CD14-positive monocyte (primary cell): Measurements from ENCODE around the gene COL4A1. TPM values are rescaled to one million over a fixed set of nuclear protein-coding genes. Genes with fewer than 3 reads are reported as not detected.

Source experiments
- DNase-seq, 3 donors: peaks; one replicate each; pipeline ENCODE4 v3.0.0-alpha.2; 2011 to 2022
- H2AFZ ChIP-seq: 2 replicates; pipeline ENCODE4 v1.6.0; 2012; ENCODE audit warnings: mild to moderate bottlenecking, low read depth, low read length, inconsistent platforms; ENCODE audit not compliant: insufficient read depth, poor library complexity, severe bottlenecking
- H3K27ac ChIP-seq, 2 donors: 1 replicate in 1 of 2; 2 replicates in 1 of 2; pipeline ENCODE4 v1.5.1; 2012 to 2013; ENCODE audit warnings: low read length in 2 of 2, control low read depth in 1 of 2, inconsistent platforms in 1 of 2, low read depth in 1 of 2, mild to moderate bottlenecking in 1 of 2
- H3K27me3 ChIP-seq, 2 donors: one replicate each; pipeline versions ENCODE4 v1.6.0 to v1.6.1; 2011 to 2013; ENCODE audit warnings: low read length in 2 of 2; ENCODE audit not compliant: control insufficient read depth in 2 of 2, insufficient read depth in 2 of 2
- H3K36me3 ChIP-seq, 2 donors: replicated peaks in 1 of 2; 1 replicate in 1 of 2; 2 replicates in 1 of 2; pipeline versions ENCODE4 v1.5.1 to v1.6.1; 2012 to 2013; ENCODE audit warnings: low read length in 2 of 2, control low read depth in 1 of 2, inconsistent platforms in 1 of 2, mild to moderate bottlenecking in 1 of 2; ENCODE audit not compliant: insufficient read depth in 2 of 2, control insufficient read depth in 1 of 2
- H3K4me1 ChIP-seq, 2 donors: 1 replicate in 1 of 2; 2 replicates in 1 of 2; pipeline versions ENCODE4 v1.5.1 to v1.6.1; 2012 to 2013; ENCODE audit warnings: low read length in 2 of 2, control low read depth in 1 of 2, inconsistent platforms in 1 of 2, mild to moderate bottlenecking in 1 of 2, moderate library complexity in 1 of 2; ENCODE audit not compliant: insufficient read depth in 2 of 2, control insufficient read depth in 1 of 2
- H3K4me2 ChIP-seq: replicated peaks from 2 replicates; pipeline ENCODE3; 2012; ENCODE audit warnings: low read length, moderate library complexity, mild to moderate bottlenecking; ENCODE audit not compliant: poor library complexity, severe bottlenecking; ENCODE audit errors: extremely low read depth
- H3K4me3 ChIP-seq, 3 experiments: fragments of 200-600 bp in 1 of 3; sonication (generic) in 1 of 3; replicated peaks in 1 of 3; 1 replicate in 2 of 3; 2 replicates in 1 of 3; pipeline ENCODE4 v1.5.1; 2011 to 2013; ENCODE audit warnings: low read length in 3 of 3, mild to moderate bottlenecking in 3 of 3, control low read depth in 2 of 3, low read depth in 2 of 3, inconsistent platforms in 1 of 3, moderate library complexity in 1 of 3
- H3K79me2 ChIP-seq: 2 replicates; pipeline ENCODE4 v1.6.0; 2012; ENCODE audit warnings: mild to moderate bottlenecking, control low read depth, inconsistent platforms, low read length, moderate library complexity; ENCODE audit not compliant: insufficient read depth
- H3K9ac ChIP-seq: 2 replicates; pipeline ENCODE4 v1.6.0; 2017; ENCODE audit warnings: low read length, mild to moderate bottlenecking; ENCODE audit not compliant: insufficient read depth, poor library complexity, severe bottlenecking
- H3K9me3 ChIP-seq, 2 donors: replicated peaks in 1 of 2; 1 replicate in 1 of 2; 2 replicates in 1 of 2; pipeline versions ENCODE4 v1.5.1 to v1.6.1; 2012 to 2013; ENCODE audit warnings: low read length in 2 of 2, control low read depth in 1 of 2; ENCODE audit not compliant: control insufficient read depth in 1 of 2, insufficient read depth in 1 of 2
- H4K20me1 ChIP-seq: 2 replicates; pipeline ENCODE4 v1.6.0; 2012; ENCODE audit warnings: mild to moderate bottlenecking, low read length, control low read depth, moderate library complexity; ENCODE audit not compliant: insufficient read depth
- H3K27ac Mint-ChIP-seq, 7 donors: one replicate each; pipeline ENCODE4 v1.8.0; 2020; ENCODE audit warnings: mild to moderate bottlenecking in 7 of 7, mixed read lengths in 7 of 7, moderate library complexity in 6 of 7, inconsistent platforms in 2 of 7
- H3K27me3 Mint-ChIP-seq, 3 donors: one replicate each; pipeline ENCODE4 v1.8.0; 2021 to 2022; ENCODE audit warnings: low read depth in 3 of 3, mild to moderate bottlenecking in 3 of 3, mixed read lengths in 3 of 3, moderate library complexity in 3 of 3, inconsistent platforms in 1 of 3
- H3K36me3 Mint-ChIP-seq, 2 donors: one replicate each; pipeline ENCODE4 v1.8.0; 2020; ENCODE audit warnings: mixed read lengths in 2 of 2, inconsistent platforms in 1 of 2, mild to moderate bottlenecking in 1 of 2
- H3K4me1 Mint-ChIP-seq: one replicate; pipeline ENCODE4 v1.8.0; 2020; ENCODE audit warnings: mild to moderate bottlenecking, mixed read lengths
- H3K4me3 Mint-ChIP-seq, 2 donors: one replicate each; pipeline ENCODE4 v1.8.0; 2020; ENCODE audit warnings: mild to moderate bottlenecking in 2 of 2, mixed read lengths in 2 of 2, moderate library complexity in 1 of 2
- H3K9me3 Mint-ChIP-seq, 7 donors: one replicate each; pipeline ENCODE4 v1.8.0; 2020 to 2022; ENCODE audit warnings: mixed read lengths in 7 of 7, mild to moderate bottlenecking in 6 of 7, moderate library complexity in 6 of 7, inconsistent platforms in 2 of 7
- CTCF ChIP-seq: fragments of 200-600 bp; IDR thresholded peaks from one replicate; pipeline ENCODE4 v1.8.0; 2022; ENCODE audit warnings: antibody characterized with exemption, mild to moderate bottlenecking
- WGBS: methylation state at CpG from one replicate; pipeline ENCODE4 v1.1.5; 2013; ENCODE audit warnings: missing lambda C conversion rate; ENCODE audit not compliant: insufficient coverage; 5-methylcytosine and 5-hydroxymethylcytosine counted together
- intact Hi-C, 2 donors: fragments of 100-400 bp; cut with micrococcal nuclease; formaldehyde crosslinking; loops; one replicate each; pipeline versions ENCODE4 v1.15.0 to v1.15.1; 2023
- polyA plus RNA-seq, 3 donors: library from polyadenylated mRNA; depleted of rRNA in 1 of 3; unstranded in 2 of 3; stranded (reverse) in 1 of 3; fragments of 300-500 nt in 2 of 3; fragments of >200 nt in 1 of 3; fragmentation: Illumina TruSeq in 2 of 3; gene quantifications; 1 replicate in 2 of 3; 2 replicates in 1 of 3; pipeline ENCODE4 v1.2.3, GENCODE V29; 2012 to 2021

Gene COL4A1
- polyA plus RNA-seq, 3 donors = 0.16 to 0.25 TPM; not detected in 1

- peak overlapping the region; percentile 18 for H3K4me2 ChIP-seq
- no peak overlapping the region for H3K27ac Mint-ChIP-seq
- no peak overlapping the region for H3K9ac ChIP-seq
- H3K4me1 Mint-ChIP-seq = peaks cover 15% of the 10 kb centered on the region
- peaks cover 0 to 2% of the 10 kb centered on the region in 2 donors for H3K27me3 ChIP-seq
- no peaks in the 10 kb centered on the region for H4K20me1 ChIP-seq
- TF ChIP-seq CTCF = peak; percentile 85
- intact Hi-C loops = loop anchor here (10.0 kb wide), 3 partner anchors 331 to 1151 kb away; partner anchors contain the start of gene IRS2 (in 1 of the 2)
- H3K79me2 ChIP-seq = no peaks in the 10 kb centered on the region
- no peak overlapping the region for H2AFZ ChIP-seq
- peaks cover 12 to 21% of the 10 kb centered on the region in 2 donors for H3K4me1 ChIP-seq
- no peaks in the 10 kb centered on the region for H3K36me3 Mint-ChIP-seq
- H3K27me3 Mint-ChIP-seq = peaks cover 14 to 22% (median 20%) of the 10 kb centered on the region in 3 donors
- H3K27ac ChIP-seq = no peak overlapping the region
- peak overlapping the region in 1 of 3 experiments; percentile 31 for H3K4me3 ChIP-seq
- peaks cover 0 to 4% (median 0%) of the 10 kb centered on the region in 7 donors for H3K9me3 Mint-ChIP-seq
- peak overlapping the region; percentile 31 to 86 for H3K4me3 Mint-ChIP-seq
- WGBS = 28% methylated on average over 11 of the region's 23 CpGs
- no peaks in the 10 kb centered on the region for H3K36me3 ChIP-seq
- peak; percentile 41 to 65 (median 64) for DNase-seq
- peaks cover 0 to 3% of the 10 kb centered on the region in 2 donors for H3K9me3 ChIP-seq
Measured at GRCh38 chr13:110116072-110116487, 190.9 kb downstream of the COL4A1 start.

- no peaks in the 10 kb centered on the region for H3K36me3 Mint-ChIP-seq
- DNase-seq = no peak
- intact Hi-C loops = loop anchor here (10.0 kb wide), 3 partner anchors 331 to 1151 kb away; partner anchors contain the start of gene IRS2 (in 1 of the 2)
- H3K4me1 Mint-ChIP-seq = peaks cover 15% of the 10 kb centered on the region
- TF ChIP-seq CTCF = no peak
- Histone ChIP-seq H3K79me2 (no peaks in the 10 kb centered on the region), H3K9me3 (peaks cover 0 to 3% of the 10 kb centered on the region in 2 donors), H3K4me3 (no peak overlapping the region), H3K9ac (no peak overlapping the region), H3K4me1 (peaks cover 12 to 21% of the 10 kb centered on the region in 2 donors), H3K36me3 (no peaks in the 10 kb centered on the region), H3K27ac (no peak overlapping the region), H3K4me2 (no peak overlapping the region), H3K27me3 (peaks cover 0 to 2% of the 10 kb centered on the region in 2 donors), H2AFZ (no peak overlapping the region), H4K20me1 (no peaks in the 10 kb centered on the region)
- WGBS = 56% methylated on average over 1 of the region's 5 CpGs
- peak overlapping the region in 1 of 2 donors; percentile 28 for H3K4me3 Mint-ChIP-seq
- no peak overlapping the region for H3K27ac Mint-ChIP-seq
- H3K9me3 Mint-ChIP-seq = peaks cover 0 to 4% (median 0%) of the 10 kb centered on the region in 7 donors
- H3K27me3 Mint-ChIP-seq = peaks cover 14 to 20% (median 17%) of the 10 kb centered on the region in 3 donors
Measured at GRCh38 chr13:110115591-110115990, 191.4 kb downstream of the COL4A1 start.
